Neural progenitor cell (in vitro differentiated cells): ENCODE data around the gene DLG2. TPM values are rescaled to one million over a fixed set of nuclear protein-coding genes. Genes with fewer than 3 reads are reported as not detected.

Source experiments
- DNase-seq: peaks from one replicate; pipeline ENCODE4 v3.0.0-alpha.2; 2016; ENCODE audit warnings: low spot score
- H2AFZ ChIP-seq: fragments of 200-600 bp; sonication (generic); replicated peaks from 2 replicates; pipeline ENCODE4 v1.6.1; 2016; ENCODE audit warnings: antibody characterized with exemption
- H3F3A ChIP-seq: fragments of 200-600 bp; sonication (generic); 2 replicates; pipeline ENCODE4 v1.6.1; 2016; ENCODE audit warnings: antibody characterized with exemption, low read depth
- H3K27ac ChIP-seq: fragments of 200-600 bp; sonication (generic); 2 replicates; pipeline ENCODE4 v1.5.1; 2016; ENCODE audit warnings: mild to moderate bottlenecking
- H3K27me3 ChIP-seq: fragments of 200-600 bp; sonication (generic); 2 replicates; pipeline ENCODE4 v1.6.1; 2016; ENCODE audit warnings: mild to moderate bottlenecking, moderate library complexity
- H3K36me3 ChIP-seq: fragments of 200-600 bp; sonication (generic); 2 replicates; pipeline ENCODE4 v1.5.1; 2016
- H3K4me1 ChIP-seq: fragments of 200-600 bp; sonication (generic); 2 replicates; pipeline ENCODE4 v1.6.1; 2016; ENCODE audit warnings: mixed run types
- H3K4me2 ChIP-seq: fragments of 200-600 bp; sonication (generic); 2 replicates; pipeline ENCODE4 v1.6.1; 2016
- H3K4me3 ChIP-seq: fragments of 200-600 bp; sonication (generic); 2 replicates; pipeline ENCODE4 v1.5.1; 2016
- H3K79me2 ChIP-seq: fragments of 200-600 bp; sonication (generic); 2 replicates; pipeline ENCODE4 v1.6.1; 2016; ENCODE audit warnings: low read depth
- H3K9ac ChIP-seq: fragments of 200-600 bp; sonication (generic); 2 replicates; pipeline ENCODE4 v1.6.1; 2016
- H3K9me3 ChIP-seq: fragments of 200-600 bp; sonication (generic); 2 replicates; pipeline ENCODE4 v1.5.1; 2016; ENCODE audit warnings: low read depth
- H4K20me1 ChIP-seq: fragments of 200-600 bp; sonication (generic); 2 replicates; pipeline ENCODE4 v1.6.1; 2016; ENCODE audit warnings: low read depth
- H3K27ac Mint-ChIP-seq: 3 replicates; pipeline ENCODE4 v1.8.0; 2021; ENCODE audit warnings: mixed read lengths
- H3K27me3 Mint-ChIP-seq: 2 replicates; pipeline ENCODE4 v1.8.0; 2022; ENCODE audit warnings: low read depth, mild to moderate bottlenecking, inconsistent platforms, moderate library complexity, mixed read lengths; ENCODE audit not compliant: insufficient read depth
- H3K36me3 Mint-ChIP-seq: 3 replicates; pipeline ENCODE4 v1.8.0; 2021; ENCODE audit warnings: mixed read lengths
- H3K4me1 Mint-ChIP-seq: 3 replicates; pipeline ENCODE4 v1.8.0; 2021; ENCODE audit warnings: mixed read lengths
- H3K4me3 Mint-ChIP-seq: 3 replicates; pipeline ENCODE4 v1.8.0; 2021; ENCODE audit warnings: mild to moderate bottlenecking, moderate library complexity, mixed read lengths
- H3K9me3 Mint-ChIP-seq: 3 replicates; pipeline ENCODE4 v1.8.0; 2020; ENCODE audit warnings: mixed read lengths
- EZH2 ChIP-seq: fragments of 200-600 bp; sonication (generic); IDR thresholded peaks from 2 replicates; pipeline ENCODE4 v1.6.1; 2017; ENCODE audit warnings: antibody characterized with exemption, mild to moderate bottlenecking, moderate library complexity
- EZH2phosphoT487 ChIP-seq: fragments of 200-600 bp; sonication (generic); IDR thresholded peaks from 2 replicates; pipeline ENCODE4 v1.6.1; 2017; ENCODE audit warnings: antibody characterized with exemption
- total RNA-seq: library from RNA; depleted of rRNA; stranded (reverse); fragments of >200 nt; gene quantifications from 2 replicates; pipeline ENCODE4 v1.2.3, GENCODE V29; 2015; ENCODE audit warnings: low replicate concordance
- TF ChIP-seq, protein P1 (sequence below): fragments of 200-600 bp; sonication (generic); IDR thresholded peaks from 2 replicates; pipeline ENCODE4 v1.5.1; 2017; ENCODE audit warnings: antibody characterized with exemption, mild to moderate bottlenecking

Gene DLG2
- total RNA-seq, 1 donor from 2014 or later: 7.5 TPM

DNA sequence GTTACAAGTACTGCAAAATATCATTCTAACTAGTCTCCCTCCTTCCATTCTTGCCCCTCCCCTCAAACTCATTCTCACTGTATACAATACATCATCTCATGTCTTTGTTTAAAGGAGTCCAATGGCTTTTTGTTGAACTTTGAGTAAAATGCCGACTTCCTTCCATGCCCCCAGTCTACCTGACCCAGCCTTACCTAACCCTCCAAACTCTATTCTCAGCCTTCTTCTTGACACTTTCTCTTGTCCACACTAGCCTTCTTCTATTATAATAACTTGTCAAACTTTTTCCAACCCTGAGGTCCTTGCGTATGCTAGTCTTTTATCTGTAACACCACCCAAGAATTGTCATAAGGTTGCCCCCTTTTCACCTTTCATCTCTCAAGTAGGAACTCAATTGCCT, 1329.6 kb downstream of the DLG2 start:
- H3F3A ChIP-seq: no peaks in the 10 kb centered on the region
- H3K9ac ChIP-seq: no peak overlapping the region
- no peaks in the 10 kb centered on the region for H3K4me1 Mint-ChIP-seq
- no peaks in the 10 kb centered on the region for H3K4me1 ChIP-seq
- no peaks in the 10 kb centered on the region for H3K9me3 Mint-ChIP-seq
- no peaks in the 10 kb centered on the region for H3K79me2 ChIP-seq
- TF ChIP-seq EZH2phosphoT487: no peak
- no peak for TF ChIP-seq EZH2
- TF ChIP-seq, protein P1, sequence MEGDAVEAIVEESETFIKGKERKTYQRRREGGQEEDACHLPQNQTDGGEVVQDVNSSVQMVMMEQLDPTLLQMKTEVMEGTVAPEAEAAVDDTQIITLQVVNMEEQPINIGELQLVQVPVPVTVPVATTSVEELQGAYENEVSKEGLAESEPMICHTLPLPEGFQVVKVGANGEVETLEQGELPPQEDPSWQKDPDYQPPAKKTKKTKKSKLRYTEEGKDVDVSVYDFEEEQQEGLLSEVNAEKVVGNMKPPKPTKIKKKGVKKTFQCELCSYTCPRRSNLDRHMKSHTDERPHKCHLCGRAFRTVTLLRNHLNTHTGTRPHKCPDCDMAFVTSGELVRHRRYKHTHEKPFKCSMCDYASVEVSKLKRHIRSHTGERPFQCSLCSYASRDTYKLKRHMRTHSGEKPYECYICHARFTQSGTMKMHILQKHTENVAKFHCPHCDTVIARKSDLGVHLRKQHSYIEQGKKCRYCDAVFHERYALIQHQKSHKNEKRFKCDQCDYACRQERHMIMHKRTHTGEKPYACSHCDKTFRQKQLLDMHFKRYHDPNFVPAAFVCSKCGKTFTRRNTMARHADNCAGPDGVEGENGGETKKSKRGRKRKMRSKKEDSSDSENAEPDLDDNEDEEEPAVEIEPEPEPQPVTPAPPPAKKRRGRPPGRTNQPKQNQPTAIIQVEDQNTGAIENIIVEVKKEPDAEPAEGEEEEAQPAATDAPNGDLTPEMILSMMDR: no peak
- H3K4me3 ChIP-seq: no peak overlapping the region
- H3K36me3 ChIP-seq: no peaks in the 10 kb centered on the region
- DNase-seq: no peak
- no peaks in the 10 kb centered on the region for H3K27me3 ChIP-seq
- H2AFZ ChIP-seq: no peak overlapping the region
- no peaks in the 10 kb centered on the region for H3K27me3 Mint-ChIP-seq
- H4K20me1 ChIP-seq: no peaks in the 10 kb centered on the region
- no peak overlapping the region for H3K4me2 ChIP-seq
- no peaks in the 10 kb centered on the region for H3K9me3 ChIP-seq
- H3K4me3 Mint-ChIP-seq: no peak overlapping the region
- H3K27ac Mint-ChIP-seq: no peak overlapping the region
- H3K36me3 Mint-ChIP-seq: no peaks in the 10 kb centered on the region
- H3K27ac ChIP-seq: no peak overlapping the region

DNA sequence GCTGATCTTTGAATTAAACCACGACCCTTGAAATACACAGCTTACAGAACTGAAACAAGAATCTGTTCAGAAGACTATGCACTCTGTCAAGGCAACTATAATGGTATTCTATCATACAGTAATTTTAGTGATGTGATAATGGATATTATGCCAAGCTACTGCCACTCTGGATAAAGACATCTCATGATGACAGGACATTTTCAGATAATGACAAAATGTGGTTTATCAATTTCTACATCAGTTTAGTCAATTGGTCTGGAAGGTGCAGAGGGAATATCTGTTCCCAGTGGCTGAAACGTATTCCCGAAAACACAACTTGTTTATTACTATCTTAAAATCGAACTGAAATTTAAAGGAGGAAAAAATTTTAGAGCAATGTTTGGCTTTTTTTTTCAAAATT, 1331.3 kb downstream of the DLG2 start:
- no peaks in the 10 kb centered on the region for H3K4me1 ChIP-seq
- no peaks in the 10 kb centered on the region for H3K79me2 ChIP-seq
- H3K4me3 ChIP-seq: no peak overlapping the region
- no peak for DNase-seq
- H4K20me1 ChIP-seq: no peaks in the 10 kb centered on the region
- H3K27ac Mint-ChIP-seq: no peak overlapping the region
- no peaks in the 10 kb centered on the region for H3K4me1 Mint-ChIP-seq
- no peak overlapping the region for H3K4me2 ChIP-seq
- no peaks in the 10 kb centered on the region for H3F3A ChIP-seq
- H3K9me3 Mint-ChIP-seq: no peaks in the 10 kb centered on the region
- no peak overlapping the region for H3K4me3 Mint-ChIP-seq
- no peak overlapping the region for H2AFZ ChIP-seq
- H3K36me3 Mint-ChIP-seq: no peaks in the 10 kb centered on the region
- H3K9ac ChIP-seq: no peak overlapping the region
- H3K27me3 ChIP-seq: no peaks in the 10 kb centered on the region
- H3K27ac ChIP-seq: no peak overlapping the region
- no peaks in the 10 kb centered on the region for H3K36me3 ChIP-seq
- H3K9me3 ChIP-seq: no peaks in the 10 kb centered on the region
- no peak for TF ChIP-seq EZH2
- no peak for TF ChIP-seq EZH2phosphoT487
- TF ChIP-seq, protein P1: no peak
- no peaks in the 10 kb centered on the region for H3K27me3 Mint-ChIP-seq

DNA sequence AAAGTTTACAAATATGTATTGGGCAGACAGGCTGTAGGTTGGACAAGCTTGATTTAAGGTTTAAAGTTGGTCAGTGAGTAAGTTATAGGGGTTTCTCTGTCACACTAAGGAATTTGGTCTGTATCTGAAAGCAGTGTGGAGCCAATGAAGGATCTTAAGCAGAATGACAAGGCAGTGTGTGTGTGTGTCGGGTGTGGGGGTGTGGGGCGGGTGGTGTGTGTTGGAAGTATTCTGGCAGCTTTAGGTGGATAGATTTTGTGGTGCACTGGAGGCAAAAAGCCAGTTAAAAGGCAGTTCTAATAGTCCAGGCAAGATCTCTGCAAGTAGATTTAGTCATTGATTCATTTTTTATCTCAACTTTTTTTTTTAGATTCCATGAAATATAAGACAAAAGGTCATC, 1334.2 kb downstream of the DLG2 start:
- no peaks in the 10 kb centered on the region for H3K27me3 Mint-ChIP-seq
- Histone ChIP-seq H3K4me1 (no peaks in the 10 kb centered on the region), H2AFZ (no peak overlapping the region), H3K27me3 (no peaks in the 10 kb centered on the region), H3K9me3 (no peaks in the 10 kb centered on the region), H3F3A (no peaks in the 10 kb centered on the region), H3K4me3 (no peak overlapping the region), H3K4me2 (no peak overlapping the region), H3K36me3 (no peaks in the 10 kb centered on the region), H3K27ac (no peak overlapping the region), H3K9ac (no peak overlapping the region), H4K20me1 (no peaks in the 10 kb centered on the region), H3K79me2 (no peaks in the 10 kb centered on the region)
- H3K27ac Mint-ChIP-seq: no peak overlapping the region
- H3K36me3 Mint-ChIP-seq: no peaks in the 10 kb centered on the region
- no peak for DNase-seq
- H3K4me1 Mint-ChIP-seq: no peaks in the 10 kb centered on the region
- TF ChIP-seq, protein P1: no peak
- TF ChIP-seq EZH2phosphoT487 (no peak), EZH2 (no peak)
- no peak overlapping the region for H3K4me3 Mint-ChIP-seq
- no peaks in the 10 kb centered on the region for H3K9me3 Mint-ChIP-seq
